GM18505 (cell line): ENCODE measurements around the gene SLC45A2.
A peak's percentile ranks its signal among the peaks of the same experiment; 100 is the strongest.
"Not testable (repeated sequence)": the region's sequence is repeated elsewhere in the genome, so short reads cannot be mapped to it uniquely, and the experiment has no call there.

ENCODE experiments used
- ATAC-seq: cut with Tn5 transposase; IDR thresholded peaks from one replicate; pipeline ENCODE4 v1.9.1; 2021; ENCODE audit not compliant: unreplicated experiment
- POLR2A ChIP-seq: IDR thresholded peaks from 4 replicates; pipeline ENCODE4 v1.6.1; 2011; ENCODE audit warnings: borderline replicate concordance; ENCODE audit not compliant: insufficient read depth, insufficient read length; ENCODE audit errors: extremely low read depth

The SLC45A2 gene

DNA sequence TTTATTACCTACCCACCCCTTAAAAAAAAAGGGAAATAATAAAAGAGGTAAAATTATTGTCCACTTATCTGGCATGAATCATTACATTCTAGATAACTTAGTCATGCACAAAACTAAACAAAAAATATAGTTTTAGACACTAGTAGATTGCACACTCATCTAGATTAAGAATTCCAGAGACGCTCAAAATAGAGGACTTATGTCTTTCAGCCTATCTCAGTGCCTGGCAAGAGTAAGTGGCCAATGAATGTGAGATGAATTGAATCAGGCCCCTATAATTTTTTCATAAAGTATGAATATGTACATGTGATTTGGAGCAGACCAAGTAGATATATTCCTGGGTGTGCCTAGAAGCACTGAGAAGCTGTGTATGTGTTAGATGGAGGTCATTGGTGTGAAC lies 50.3 kb downstream of the SLC45A2 start:
- TF ChIP-seq POLR2A: no peak
- peak; percentile 23 for ATAC-seq

DNA sequence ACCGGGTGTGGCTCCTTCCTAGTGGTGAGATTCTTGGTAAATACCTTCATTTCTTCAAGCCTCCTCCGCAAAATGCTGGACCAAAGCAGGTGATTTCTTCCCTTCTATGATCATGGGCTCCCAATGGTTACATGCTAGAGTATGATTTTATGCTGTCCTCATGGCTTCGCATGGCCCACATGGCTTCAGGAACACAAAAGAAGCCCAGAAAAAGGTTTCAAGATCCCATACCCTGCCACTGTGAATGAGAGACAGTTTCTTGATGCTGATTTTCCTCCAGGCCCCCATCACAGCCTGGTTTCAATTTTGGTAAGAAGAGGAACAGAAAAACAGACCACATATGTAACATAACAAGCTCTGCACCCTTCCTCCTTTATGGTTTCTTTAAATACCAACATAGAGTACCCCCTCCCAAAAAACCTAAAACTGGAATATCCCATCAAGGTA lies 50.7 kb downstream of the SLC45A2 start:
- no peak for TF ChIP-seq POLR2A
- peak; percentile 91 for ATAC-seq

DNA sequence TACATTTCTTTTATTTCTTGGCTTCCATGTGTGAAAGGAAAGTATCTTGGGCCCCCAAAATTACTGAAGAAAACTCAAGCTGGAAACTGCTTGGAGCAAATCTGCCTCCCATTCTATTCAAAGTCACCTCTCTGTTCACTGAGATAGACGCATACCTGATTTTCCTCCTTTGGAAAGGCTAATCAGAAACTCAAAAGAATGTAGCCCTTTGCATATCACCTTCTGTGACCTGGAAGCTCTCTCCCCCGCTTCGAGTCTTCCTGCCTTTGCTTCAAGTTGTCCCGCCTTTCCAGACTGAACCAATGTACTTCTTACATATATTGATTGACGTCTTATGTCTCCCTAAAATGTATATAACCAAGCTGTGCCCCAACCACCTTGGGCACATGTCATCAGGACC lies 53.4 kb downstream of the SLC45A2 start:
- TF ChIP-seq POLR2A: no peak
- no peak for ATAC-seq

DNA sequence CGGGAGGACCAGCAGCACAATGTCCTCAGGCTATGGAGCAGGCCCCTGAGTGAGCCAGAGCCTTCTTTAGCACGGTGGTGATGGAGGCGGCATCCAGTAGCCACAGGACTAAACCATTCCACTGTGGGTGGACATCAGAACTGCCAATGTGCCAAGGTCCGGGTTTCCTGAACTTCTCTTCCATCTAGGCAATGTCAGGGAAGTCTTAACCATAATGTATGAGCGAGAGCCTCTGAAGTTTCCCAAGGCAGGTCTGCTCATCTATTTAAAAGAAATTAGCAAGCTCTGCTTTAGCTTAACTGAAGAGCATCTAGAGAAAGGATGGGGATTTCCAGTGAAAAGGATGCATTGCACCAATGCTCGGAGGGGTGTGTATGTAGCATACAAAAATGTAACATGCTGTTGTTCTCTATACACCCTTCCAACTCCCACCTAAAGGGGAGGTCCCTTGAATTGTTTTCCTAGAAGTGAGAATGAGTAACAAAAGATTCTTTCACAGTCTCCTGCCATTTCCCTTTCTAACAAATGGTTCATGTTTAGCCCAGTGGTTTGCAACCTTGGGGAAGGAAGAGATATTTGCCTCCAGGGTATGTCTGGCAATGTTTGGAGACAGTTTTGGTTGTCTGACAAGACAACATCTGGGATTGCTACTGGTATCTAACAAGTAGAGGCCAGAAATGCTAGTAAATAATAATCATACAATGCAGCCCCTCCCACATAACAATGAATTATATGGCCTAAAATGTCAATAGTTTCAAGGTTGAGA lies 54.4 kb downstream of the SLC45A2 start:
- ATAC-seq: no peak
- no peak for TF ChIP-seq POLR2A

DNA sequence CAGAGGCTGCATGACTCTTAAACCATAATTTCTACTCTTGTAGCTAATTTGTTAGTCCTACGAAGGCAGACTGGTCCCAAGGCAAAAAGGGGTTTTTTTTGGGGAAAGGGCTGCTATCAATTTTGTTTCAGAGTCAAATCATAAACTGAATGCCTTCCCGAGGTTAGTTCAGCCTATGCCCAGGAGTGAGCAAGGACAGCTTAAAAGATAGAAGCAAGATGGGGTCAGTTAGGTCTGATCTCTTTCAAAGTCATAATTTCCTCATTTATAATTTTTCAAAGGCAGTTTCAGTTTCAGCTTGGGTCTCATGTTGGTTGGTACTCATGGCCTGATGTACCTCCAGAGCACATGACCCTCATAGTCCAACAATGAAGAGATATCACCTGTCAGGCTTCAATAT lies 56.2 kb downstream of the SLC45A2 start:
- TF ChIP-seq POLR2A: no peak

DNA sequence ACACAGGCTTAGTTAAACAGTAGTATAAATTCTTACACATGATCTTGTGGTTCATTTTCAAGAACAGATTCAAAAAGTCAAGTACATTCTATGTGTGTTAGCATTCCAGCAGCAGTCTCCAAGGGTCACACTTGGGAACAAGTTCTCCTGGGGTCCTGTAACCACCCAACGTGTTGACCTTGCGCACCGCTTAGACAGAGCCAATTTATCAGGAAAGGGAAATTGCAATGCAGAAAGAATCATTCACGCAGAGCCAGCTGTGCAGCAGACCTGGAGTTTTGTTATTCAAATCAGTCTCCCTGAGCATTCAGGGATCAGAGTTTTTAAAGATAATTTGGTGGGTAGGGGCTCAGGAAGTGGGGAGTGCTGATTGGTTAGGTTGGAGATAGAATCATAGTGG lies 56.8 kb downstream of the SLC45A2 start:
- ATAC-seq: no peak
- TF ChIP-seq POLR2A: no peak

More for the DNA sequence above, 56.2 kb downstream of the SLC45A2 start:
- no peak for ATAC-seq

DNA sequence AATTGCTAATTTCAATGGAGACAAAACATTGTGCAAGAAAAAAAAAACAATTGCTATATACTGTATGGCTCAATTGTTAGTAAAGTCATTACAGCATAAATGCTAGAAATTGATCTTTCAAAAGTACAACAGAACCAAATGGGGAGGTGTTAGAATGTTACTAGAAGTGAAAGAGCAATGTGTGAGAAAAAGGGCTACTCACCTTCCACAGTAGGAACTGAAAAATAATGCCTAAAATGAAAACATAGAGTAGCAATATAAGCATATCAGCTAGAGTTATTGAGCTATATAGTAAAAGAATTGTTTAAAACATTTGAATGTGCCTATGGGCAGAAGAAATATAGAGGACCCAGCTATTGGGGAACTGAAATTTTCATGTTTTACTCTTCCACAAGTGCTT lies 59.2 kb downstream of the SLC45A2 start:
- TF ChIP-seq POLR2A: no peak
- ATAC-seq: no peak

DNA sequence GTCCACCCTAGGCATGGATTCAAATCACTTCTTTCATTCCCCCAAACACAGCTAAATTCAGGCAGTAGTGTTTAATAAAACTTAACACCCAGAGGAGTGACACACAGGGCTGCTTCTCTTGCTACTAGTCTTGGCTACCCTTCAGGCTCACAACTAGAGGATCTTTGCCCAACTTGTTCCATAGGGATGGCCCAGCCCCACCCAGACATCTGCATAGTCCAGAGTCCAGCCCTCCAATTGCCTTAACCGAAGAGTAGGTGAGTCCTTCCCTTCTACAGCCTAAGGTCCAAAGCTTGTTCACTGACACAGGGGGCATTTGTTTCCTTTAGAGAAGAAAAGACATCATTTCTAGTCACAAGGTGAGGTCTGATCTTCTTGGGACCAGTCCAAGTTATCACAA lies 63.5 kb downstream of the SLC45A2 start:
- no peak for ATAC-seq
- TF ChIP-seq POLR2A: no peak

DNA sequence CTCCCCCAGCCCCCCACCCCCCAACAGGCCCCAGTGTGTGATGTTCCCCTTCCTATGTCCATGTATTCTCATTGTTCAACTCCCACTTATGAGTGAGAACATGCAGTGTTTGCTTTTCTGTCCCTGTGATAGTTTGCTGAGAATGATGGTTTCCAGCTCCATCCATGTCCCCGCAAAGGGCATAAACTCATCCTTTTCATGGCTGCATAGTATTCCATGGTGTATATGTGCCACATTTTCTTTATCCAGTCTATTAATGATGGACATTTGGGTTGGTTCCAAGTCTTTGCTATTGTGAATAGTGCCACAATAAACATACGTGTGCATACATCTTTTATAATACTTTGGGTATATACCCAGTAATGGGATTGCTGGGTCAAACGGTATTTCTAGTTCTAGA lies 69.6 kb downstream of the SLC45A2 start:
- not testable (repeated sequence) for ATAC-seq

DNA sequence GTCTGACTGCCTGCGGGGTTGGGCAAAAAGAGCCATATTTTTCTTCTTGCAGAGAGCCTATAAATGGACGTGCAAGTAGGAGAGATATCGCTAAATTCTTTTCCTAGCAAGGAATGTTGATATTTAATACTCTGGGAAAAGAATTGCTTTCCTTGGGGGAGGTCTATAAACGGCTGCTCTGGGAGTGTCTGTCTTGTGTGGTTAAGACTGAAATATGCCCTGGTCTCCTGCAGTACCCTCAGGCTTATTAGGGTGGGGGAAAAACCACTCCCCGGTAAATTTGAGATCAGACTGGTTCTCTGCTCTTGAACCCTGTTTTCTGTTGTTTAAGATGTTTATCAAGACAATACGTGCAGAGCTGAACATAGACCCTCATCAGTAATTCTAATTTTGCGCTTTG lies 78.2 kb downstream of the SLC45A2 start:
- not testable (repeated sequence) for ATAC-seq

DNA sequence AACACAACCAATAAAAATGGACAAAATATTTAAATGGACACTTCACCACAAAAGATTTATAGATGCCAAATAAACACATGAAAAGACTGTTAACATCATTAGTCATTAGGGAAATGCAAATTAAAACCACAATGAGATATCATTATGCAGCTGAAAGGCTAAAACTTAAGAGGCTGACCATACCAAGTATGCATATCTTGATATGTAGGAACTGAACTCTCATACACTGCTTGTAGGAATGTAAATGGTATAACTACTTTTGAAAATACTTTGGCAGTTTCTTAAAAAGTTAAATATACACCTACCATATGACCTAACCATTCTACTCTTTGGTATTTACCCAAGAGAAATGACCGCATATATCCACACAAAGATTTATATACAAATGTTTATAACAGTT lies 79.1 kb downstream of the SLC45A2 start:
- no peak for TF ChIP-seq POLR2A
- ATAC-seq: no peak

DNA sequence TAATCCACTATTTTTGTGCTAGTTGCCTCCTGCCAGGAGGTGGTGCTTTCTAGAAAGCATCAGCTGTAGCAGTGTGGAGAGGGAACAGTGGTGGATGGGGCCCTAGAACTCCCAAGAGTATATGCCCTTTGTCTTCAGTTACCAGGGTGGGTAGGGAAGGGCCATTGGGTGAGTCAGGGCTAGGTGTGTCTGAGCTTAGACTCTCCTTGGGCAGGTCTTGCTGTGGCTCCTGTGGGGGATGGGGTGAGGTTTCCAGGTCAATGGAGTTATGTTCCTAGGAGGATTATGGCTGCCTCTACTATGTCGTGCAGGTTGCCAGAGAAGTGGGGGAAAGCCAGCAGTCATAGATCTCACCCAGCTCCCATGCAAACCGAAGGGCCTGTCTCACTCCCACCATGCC lies 81.4 kb downstream of the SLC45A2 start:
- no peak for TF ChIP-seq POLR2A
- no peak for ATAC-seq

DNA sequence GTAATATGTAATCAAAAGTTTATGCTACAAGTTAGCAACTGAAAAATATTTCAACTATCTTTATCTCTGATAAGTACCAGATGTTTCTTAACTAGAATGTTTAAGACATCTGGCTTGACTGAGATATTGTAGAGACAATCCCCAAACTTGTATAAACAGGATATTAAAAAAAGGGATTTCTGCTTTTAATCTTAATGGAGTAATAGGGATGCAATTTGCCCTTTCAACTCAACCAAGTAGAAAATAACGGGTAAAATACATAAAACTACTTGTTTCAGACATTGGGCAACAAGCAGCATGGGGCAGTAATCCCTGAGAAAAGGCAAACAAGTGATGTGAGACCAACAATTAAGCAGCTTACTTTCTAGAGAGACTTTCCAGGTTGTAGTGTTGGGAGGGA lies 83.3 kb downstream of the SLC45A2 start:
- ATAC-seq: no peak
- TF ChIP-seq POLR2A: no peak
